ENCODE data around the gene PIEZO1. TPM values are rescaled to one million over a fixed set of nuclear protein-coding genes. Genes with fewer than 3 reads are reported as not detected.

PIEZO1 gene
- total and polyA plus RNA-seq, 2 donors (not counting 1 experiment from before 2014, with no cell fraction given) = 108 to 331 TPM

DNA sequence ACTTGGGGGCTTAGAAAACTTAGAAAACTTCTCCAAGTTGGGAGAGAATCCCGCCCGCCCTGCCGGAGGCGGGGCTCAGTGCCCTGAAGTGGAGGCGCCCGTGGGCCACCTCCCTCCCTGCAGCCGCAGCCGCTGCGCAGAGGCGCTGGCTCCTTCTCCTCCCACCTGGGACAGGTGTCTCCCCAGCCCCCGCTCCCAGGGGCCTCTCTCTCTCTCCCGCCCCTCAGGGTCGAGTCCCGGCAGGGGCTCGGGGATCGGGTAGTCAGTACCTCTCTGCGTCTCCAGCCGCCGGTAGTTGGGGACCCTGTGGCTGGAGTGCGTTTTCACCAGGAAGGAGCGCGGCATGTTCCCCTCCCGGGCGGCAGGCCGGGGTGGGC, 99.0 kb downstream of the PIEZO1 start:
- Histone ChIP-seq H3K36me3 (replicated peaks in 1 of 2; ENCODE audit: control extremely low read depth in 1 of 2, control insufficient read depth in 1 of 2, extremely low read depth in 1 of 2, insufficient read depth in 2 of 2, low read length in 1 of 2) (peaks cover 0 to under 1% of the 10 kb centered on the region in 2 experiments), H3K27ac (ENCODE audit: low read length in 2 of 2) (peak overlapping the region in 1 of 2 donors; percentile 48), H3K4me2 (replicated peaks; ENCODE audit: low read depth, low read length, poor library complexity, severe bottlenecking) (peak overlapping the region; percentile 97), H3K4me1 (ENCODE audit: control insufficient read depth in 2 of 2, insufficient read depth in 2 of 2, low read length in 2 of 2) (peaks cover 32 to 55% of the 10 kb centered on the region in 2 donors), H2AFZ (ENCODE audit: insufficient read depth, low read depth, low read length, poor library complexity, severe bottlenecking) (peak overlapping the region; percentile 74), H3K9ac (ENCODE audit: low read length) (peak overlapping the region; percentile 81), H3K27me3 (replicated peaks in 1 of 4; ENCODE audit: control extremely low read depth in 1 of 4, control insufficient read depth in 3 of 4, insufficient read depth in 4 of 4, low read length in 3 of 4) (no peaks in the 10 kb centered on the region), H3K9me3 (ENCODE audit: control extremely low read depth in 1 of 3, control insufficient read depth in 2 of 3, insufficient read depth in 1 of 3, low read length in 2 of 3) (peaks cover 0 to 4% (median 0%) of the 10 kb centered on the region in 3 donors), H4K20me1 (ENCODE audit: control insufficient read depth, insufficient read depth, low read length, poor library complexity, severe bottlenecking) (peaks cover 22% of the 10 kb centered on the region), H3K79me2 (ENCODE audit: control insufficient read depth, insufficient read depth, low read length) (peaks cover 25% of the 10 kb centered on the region), H3K4me3 (ENCODE audit: control extremely low read depth in 1 of 5, extremely low read depth in 1 of 5, insufficient read depth in 1 of 5, low read depth in 2 of 5, low read length in 4 of 5) (peak overlapping the region; percentile 59 to 91 (median 80))
- 0% methylated on average over 24 of the region's 25 CpGs for WGBS (ENCODE audit: insufficient coverage)
- Mint-ChIP-seq H3K4me1 (peaks cover 44% of the 10 kb centered on the region), H3K4me3 (peak overlapping the region; percentile 81), H3K27ac (peak overlapping the region; percentile 65), H3K27me3 (no peaks in the 10 kb centered on the region), H3K9me3 (ENCODE audit: insufficient read depth) (no peaks in the 10 kb centered on the region)
- ChIA-PET CTCF (interaction anchor here (0.7 to 1.9 kb wide), 5 partner anchors 16 to 244 kb away, joined by 3 to 9 read pairs (median 7); no protein-coding TSS in a partner anchor), POLR2A (interaction anchor here (0.5 to 1.9 kb wide), 4 partner anchors 15 to 1325 kb away, joined by 3 to 4 read pairs (median 3); no protein-coding TSS in a partner anchor)
- DNase-seq (no peak), ATAC-seq (ENCODE audit: low read depth) (peak; percentile 11)
- TF ChIP-seq EZH2 (IDR thresholded peaks at IDR 0.05; ENCODE audit: borderline replicate concordance, insufficient read depth, low read depth, low read length, poor library complexity, severe bottlenecking) = no peak
- TF ChIP-seq, protein P1, sequence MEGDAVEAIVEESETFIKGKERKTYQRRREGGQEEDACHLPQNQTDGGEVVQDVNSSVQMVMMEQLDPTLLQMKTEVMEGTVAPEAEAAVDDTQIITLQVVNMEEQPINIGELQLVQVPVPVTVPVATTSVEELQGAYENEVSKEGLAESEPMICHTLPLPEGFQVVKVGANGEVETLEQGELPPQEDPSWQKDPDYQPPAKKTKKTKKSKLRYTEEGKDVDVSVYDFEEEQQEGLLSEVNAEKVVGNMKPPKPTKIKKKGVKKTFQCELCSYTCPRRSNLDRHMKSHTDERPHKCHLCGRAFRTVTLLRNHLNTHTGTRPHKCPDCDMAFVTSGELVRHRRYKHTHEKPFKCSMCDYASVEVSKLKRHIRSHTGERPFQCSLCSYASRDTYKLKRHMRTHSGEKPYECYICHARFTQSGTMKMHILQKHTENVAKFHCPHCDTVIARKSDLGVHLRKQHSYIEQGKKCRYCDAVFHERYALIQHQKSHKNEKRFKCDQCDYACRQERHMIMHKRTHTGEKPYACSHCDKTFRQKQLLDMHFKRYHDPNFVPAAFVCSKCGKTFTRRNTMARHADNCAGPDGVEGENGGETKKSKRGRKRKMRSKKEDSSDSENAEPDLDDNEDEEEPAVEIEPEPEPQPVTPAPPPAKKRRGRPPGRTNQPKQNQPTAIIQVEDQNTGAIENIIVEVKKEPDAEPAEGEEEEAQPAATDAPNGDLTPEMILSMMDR (IDR thresholded peaks at IDR 0.05) = no peak
- intact Hi-C loops (cut with micrococcal nuclease) = loop anchor here (1.0 to 10.0 kb wide), 6 partner anchors 15 to 879 kb away; partner anchors contain the start of genes CTU2, CYBA, MVD and RNF166

Measured in B cell (primary cell).